H9 (cell line): ENCODE results near the gene DPP8. TPM values are rescaled to one million over a fixed set of nuclear protein-coding genes. Genes with fewer than 3 reads are reported as not detected.

Source experiments
- DNase-seq: peaks from one replicate; pipeline ENCODE4 v3.0.0-alpha.2; 2017
- H2AFZ ChIP-seq: one replicate; pipeline ENCODE4 v1.6.1; 2013; ENCODE audit warnings: mild to moderate bottlenecking, low read length, control low read depth, moderate library complexity
- H2AK5ac ChIP-seq: 2 replicates; pipeline ENCODE4 v1.6.1; 2013; ENCODE audit warnings: low read length, control low read depth, mixed read lengths; ENCODE audit not compliant: insufficient read length
- H2BK120ac ChIP-seq: one replicate; pipeline ENCODE4 v1.6.1; 2013; ENCODE audit warnings: low read depth, mild to moderate bottlenecking, low read length, control low read depth, inconsistent platforms; ENCODE audit not compliant: poor library complexity, severe bottlenecking
- H2BK12ac ChIP-seq: 2 replicates; pipeline ENCODE4 v1.6.1; 2013; ENCODE audit warnings: low read length, control low read depth, mixed read lengths, low read depth; ENCODE audit not compliant: insufficient read length
- H2BK15ac ChIP-seq: 2 replicates; pipeline ENCODE4 v1.6.1; 2013; ENCODE audit warnings: low read depth, low read length, control low read depth
- H2BK20ac ChIP-seq: one replicate; pipeline ENCODE4 v1.6.1; 2013; ENCODE audit warnings: low read depth, mild to moderate bottlenecking, low read length, control low read depth, inconsistent platforms; ENCODE audit not compliant: poor library complexity, severe bottlenecking
- H2BK5ac ChIP-seq: 2 replicates; pipeline ENCODE4 v1.6.1; 2013; ENCODE audit warnings: low read length, control low read depth, mixed read lengths; ENCODE audit not compliant: insufficient read length
- H3K14ac ChIP-seq: 2 replicates; pipeline ENCODE4 v1.6.1; 2013; ENCODE audit warnings: low read length, control low read depth; ENCODE audit not compliant: insufficient read depth
- H3K18ac ChIP-seq: 2 replicates; pipeline ENCODE4 v1.6.1; 2013; ENCODE audit warnings: low read depth, mild to moderate bottlenecking, mixed read lengths, low read length, control low read depth; ENCODE audit not compliant: insufficient read length
- H3K23ac ChIP-seq: 2 replicates; pipeline ENCODE4 v1.6.1; 2013; ENCODE audit warnings: low read length, control low read depth, mixed read lengths, low read depth; ENCODE audit not compliant: insufficient read length
- H3K23me2 ChIP-seq: 2 replicates; pipeline ENCODE4 v1.6.1; 2013; ENCODE audit warnings: low read depth, mild to moderate bottlenecking, mixed read lengths, low read length, control low read depth; ENCODE audit not compliant: insufficient read length, poor library complexity, severe bottlenecking
- H3K27ac ChIP-seq: 2 replicates; pipeline ENCODE4 v1.5.1; 2013; ENCODE audit warnings: low read length, control low read depth, mixed read lengths, low read depth; ENCODE audit not compliant: insufficient read length
- H3K27me3 ChIP-seq: 2 replicates; pipeline ENCODE4 v1.6.1; 2013; ENCODE audit warnings: low read length, control low read depth, inconsistent platforms; ENCODE audit not compliant: insufficient read depth
- H3K4ac ChIP-seq: 2 replicates; pipeline ENCODE4 v1.6.1; 2013; ENCODE audit warnings: low read depth, mild to moderate bottlenecking, control low read depth, inconsistent platforms, low read length, moderate library complexity
- H3K4me1 ChIP-seq: 2 replicates; pipeline ENCODE4 v1.6.1; 2013; ENCODE audit warnings: low read length, control low read depth, inconsistent platforms; ENCODE audit not compliant: insufficient read depth
- H3K4me2 ChIP-seq: 2 replicates; pipeline ENCODE4 v1.6.1; 2013; ENCODE audit warnings: low read length, control low read depth, mixed read lengths; ENCODE audit not compliant: insufficient read length, insufficient read depth
- H3K56ac ChIP-seq: 2 replicates; pipeline ENCODE4 v1.6.1; 2013; ENCODE audit warnings: low read depth, mild to moderate bottlenecking, mixed read lengths, low read length, control low read depth; ENCODE audit not compliant: insufficient read length
- H3K79me1 ChIP-seq: 2 replicates; pipeline ENCODE4 v1.6.1; 2013; ENCODE audit warnings: low read depth, mild to moderate bottlenecking, moderate library complexity, low read length, control low read depth, inconsistent platforms; ENCODE audit not compliant: insufficient read depth, poor library complexity, severe bottlenecking
- H3K79me2 ChIP-seq: 2 replicates; pipeline ENCODE4 v1.6.1; 2013; ENCODE audit warnings: low read length, control low read depth, inconsistent platforms; ENCODE audit not compliant: insufficient read depth
- H3K9ac ChIP-seq: 2 replicates; pipeline ENCODE4 v1.6.1; 2013; ENCODE audit warnings: low read length, control low read depth, mixed read lengths; ENCODE audit not compliant: insufficient read length; ENCODE audit errors: extremely low read depth
- H3K9me3 ChIP-seq: one replicate; pipeline ENCODE4 v1.6.1; 2013; ENCODE audit warnings: low read depth, low read length, inconsistent platforms; ENCODE audit not compliant: control insufficient read depth
- H3T11ph ChIP-seq: one replicate; pipeline ENCODE4 v1.6.1; 2013; ENCODE audit warnings: mild to moderate bottlenecking, low read length, control low read depth, inconsistent platforms
- H4K20me1 ChIP-seq: one replicate; pipeline ENCODE4 v1.6.1; 2013; ENCODE audit not compliant: control insufficient read depth, insufficient read length, insufficient read depth
- H4K5ac ChIP-seq: 2 replicates; pipeline ENCODE4 v1.6.1; 2013; ENCODE audit warnings: low read depth, mild to moderate bottlenecking, mixed read lengths, low read length, control low read depth; ENCODE audit not compliant: insufficient read length
- H4K8ac ChIP-seq: replicated peaks from 2 replicates; pipeline ENCODE4 v1.6.1; 2013; ENCODE audit warnings: low read length, control low read depth, mixed read lengths, low read depth; ENCODE audit not compliant: insufficient read length
- H4K91ac ChIP-seq: 2 replicates; pipeline ENCODE4 v1.6.1; 2013; ENCODE audit warnings: low read depth, mild to moderate bottlenecking, moderate library complexity, mixed read lengths, low read length, control low read depth; ENCODE audit not compliant: insufficient read length
- H3K27ac Mint-ChIP-seq, 3 experiments: 2 replicates in 2 of 3; 3 replicates in 1 of 3; pipeline ENCODE4 v1.8.0; 2020 to 2021; ENCODE audit warnings: mixed read lengths in 3 of 3, mild to moderate bottlenecking in 1 of 3, moderate library complexity in 1 of 3
- H3K27me3 Mint-ChIP-seq: 2 replicates; pipeline ENCODE4 v1.8.0; 2021; ENCODE audit warnings: low read depth, mild to moderate bottlenecking, moderate library complexity, mixed read lengths
- H3K36me3 Mint-ChIP-seq, 3 experiments: 2 replicates in 2 of 3; 3 replicates in 1 of 3; pipeline ENCODE4 v1.8.0; 2020 to 2021; ENCODE audit warnings: low read depth in 3 of 3, mixed read lengths in 3 of 3; ENCODE audit not compliant: insufficient read depth in 1 of 3
- H3K4me1 Mint-ChIP-seq, 2 experiments: 2 replicates each; pipeline ENCODE4 v1.8.0; 2020; ENCODE audit warnings: mixed read lengths in 2 of 2
- H3K4me3 Mint-ChIP-seq, 2 experiments: 2 replicates in 1 of 2; 3 replicates in 1 of 2; pipeline ENCODE4 v1.8.0; 2020 to 2021; ENCODE audit warnings: mild to moderate bottlenecking in 2 of 2, mixed read lengths in 2 of 2, moderate library complexity in 1 of 2
- H3K9me3 Mint-ChIP-seq, 2 experiments: 2 replicates in 1 of 2; 3 replicates in 1 of 2; pipeline ENCODE4 v1.8.0; 2020; ENCODE audit warnings: mild to moderate bottlenecking in 2 of 2, mixed read lengths in 2 of 2, moderate library complexity in 1 of 2
- CTCF ChIP-seq: fragments of 200-600 bp; sonication (generic); conservative IDR thresholded peaks from 3 replicates; pipeline ENCODE4 v1.8.0; 2021; ENCODE audit warnings: antibody characterized with exemption, mild to moderate bottlenecking
- WGBS: extraction: QIAGEN DNeasy Blood & Tissue Kit; methylation state at CpG from one replicate; pipeline ENCODE4 v1.1.7; 2013; ENCODE audit warnings: missing lambda C conversion rate, low lambda C conversion rate, mixed read lengths; ENCODE audit not compliant: insufficient read length; ENCODE audit errors: extremely low coverage; 5-methylcytosine and 5-hydroxymethylcytosine counted together
- total RNA-seq: library from RNA; stranded (reverse); gene quantifications from 2 replicates; pipeline ENCODE4 v1.2.1, GENCODE V29; 2021

The DPP8 gene
- total RNA-seq, 1 experiment from 2014 or later, result 26.6 TPM

- Mint-ChIP-seq H3K27ac (no peak overlapping the region), H3K4me3 (0 out of 5 replicates have a peak overlapping the region, but pooled peaks of 1 of the 2 experiments have one; percentile 15), H3K9me3 (no peaks in the 10 kb centered on the region; a peak in 1 of 5 replicates), H3K36me3 (peaks cover 5 to 10% (median 9%) of the 10 kb centered on the region in 3 experiments; a peak in 6 of 7 replicates), H3K27me3 (peaks cover 12% of the 10 kb centered on the region), H3K4me1 (peaks cover 28 to 44% of the 10 kb centered on the region in 2 experiments)
- Histone ChIP-seq H2AK5ac (no peak overlapping the region), H3K23me2 (peaks cover 11% of the 10 kb centered on the region), H2BK5ac (no peak overlapping the region), H3K18ac (no peak overlapping the region), H3K4me1 (peaks cover 3% of the 10 kb centered on the region; the same call in 1 of the 2 replicates), H2AFZ (no peak overlapping the region), H2BK12ac (no peak overlapping the region), H3K14ac (no peak overlapping the region), H4K91ac (no peak overlapping the region), H3K27me3 (peaks cover 18% of the 10 kb centered on the region; the same call in 1 of the 2 replicates), H3T11ph (no peak overlapping the region), H2BK15ac (no peak overlapping the region), H2BK120ac (no peak overlapping the region), H4K8ac (no peak overlapping the region), H3K56ac (no peak overlapping the region), H3K4me2 (no peak overlapping the region), H4K5ac (no peak overlapping the region), H3K4ac (no peak overlapping the region), H4K20me1 (no peaks in the 10 kb centered on the region), H2BK20ac (no peak overlapping the region), H3K9me3 (no peaks in the 10 kb centered on the region), H3K27ac (no peak overlapping the region), H3K79me2 (no peaks in the 10 kb centered on the region; the same call in 1 of the 2 replicates), H3K23ac (no peak overlapping the region), H3K79me1 (no peaks in the 10 kb centered on the region), H3K9ac (no peak overlapping the region)
- no peak for TF ChIP-seq CTCF
- no peak for DNase-seq
- no CpG with 5 or more reads among the region's 2 CpGs for WGBS
Measured at GRCh38 chr15:65399997-65400396, 117.5 kb downstream of the DPP8 start.
